Epithelial cell of proximal tubule (primary cell): ENCODE results near the gene AGTRAP. TPM values are rescaled to one million over a fixed set of nuclear protein-coding genes. Genes with fewer than 3 reads are reported as not detected.

Experiments
- DNase-seq: peaks from one replicate; pipeline ENCODE4 v3.0.0-alpha.2; 2011; ENCODE audit warnings: low read depth
- H3K4me3 ChIP-seq: 2 replicates; pipeline ENCODE4 v1.5.1; 2011; ENCODE audit warnings: low read depth, mild to moderate bottlenecking, low read length
- CTCF ChIP-seq: conservative IDR thresholded peaks from 2 replicates; pipeline ENCODE4 v1.5.1; 2012; ENCODE audit warnings: low read depth, mild to moderate bottlenecking, low read length
- total RNA-seq: library from RNA; depleted of rRNA; stranded (reverse); fragments of >200 nt; gene quantifications from 2 replicates; pipeline ENCODE4 v1.2.3, GENCODE V29; 2015

AGTRAP gene
- total RNA-seq, 1 donor from 2014 or later: 54.7 TPM

DNA sequence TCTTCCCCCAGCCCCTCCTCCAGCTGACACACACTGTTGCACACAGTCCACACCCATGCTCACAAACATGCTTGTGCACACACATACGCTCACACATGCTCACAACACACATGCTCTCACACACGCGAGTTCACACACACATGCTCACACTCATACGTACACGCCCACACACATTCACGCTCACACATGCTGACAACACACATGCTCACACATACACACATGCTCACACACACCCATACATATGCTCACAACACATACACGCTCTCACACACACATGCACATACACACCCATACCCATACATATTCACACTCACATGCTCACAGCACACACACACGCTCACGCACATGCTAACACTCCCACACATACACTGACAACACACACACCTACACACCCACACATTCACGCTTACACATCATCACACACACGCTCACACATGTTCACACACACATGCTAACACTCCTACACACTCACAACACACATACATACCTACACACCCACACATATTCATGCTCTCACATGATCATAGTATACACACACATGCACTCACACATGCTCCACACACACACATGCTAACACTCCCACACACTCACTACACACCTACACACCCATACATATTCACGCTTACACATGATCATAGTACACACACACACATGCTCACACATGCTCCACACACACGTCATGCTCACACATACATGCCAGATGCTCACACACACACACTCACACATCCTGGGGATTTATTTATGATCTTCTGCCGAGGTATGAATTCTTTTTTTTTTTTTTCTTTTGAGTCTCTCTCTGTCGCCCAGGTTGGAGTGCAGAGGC, 33.7 kb upstream of the AGTRAP start:
- no peak overlapping the region for H3K4me3 ChIP-seq
- no peak for TF ChIP-seq CTCF
- no peak for DNase-seq

DNA sequence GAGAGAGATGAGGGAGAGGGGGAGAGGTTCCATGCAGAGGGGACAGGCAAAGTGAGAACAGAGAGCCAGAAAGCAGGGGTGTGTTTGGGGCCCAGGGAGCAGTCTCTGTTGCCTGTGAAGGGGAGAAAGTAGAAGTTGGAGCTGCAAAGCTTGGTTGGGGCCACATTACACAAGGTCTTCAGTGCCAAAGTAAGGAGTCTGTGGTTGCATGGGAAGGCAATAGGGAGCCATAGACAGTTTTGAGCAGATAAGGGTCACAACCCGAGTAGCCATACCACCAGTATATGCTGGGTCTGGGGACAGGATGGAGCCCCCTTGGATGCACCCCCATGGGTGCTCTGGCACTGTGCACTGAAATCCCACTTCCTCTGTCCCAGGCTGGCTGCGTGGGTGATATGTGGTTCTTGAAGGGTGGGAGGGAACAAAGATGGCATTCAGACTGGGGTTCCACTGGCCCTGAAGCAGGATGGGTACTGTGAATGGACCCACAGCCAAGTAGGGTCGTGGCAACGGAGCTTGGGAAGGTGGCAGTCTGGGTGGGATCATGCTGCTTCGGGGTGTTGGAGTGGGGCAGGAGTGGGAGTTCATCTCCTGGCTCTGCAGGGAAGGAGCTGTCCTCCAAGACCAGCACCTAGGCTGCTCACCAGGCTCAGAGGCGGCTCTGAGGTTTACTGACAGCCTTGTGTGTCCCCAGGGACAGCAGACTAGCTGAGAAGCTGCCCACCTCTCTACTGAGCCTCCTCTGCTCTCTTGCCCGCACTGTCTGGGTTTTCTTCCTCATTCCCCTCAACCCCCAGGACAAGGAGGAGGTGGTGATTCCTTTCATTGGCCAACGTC, 32.4 kb upstream of the AGTRAP start:
- no peak for TF ChIP-seq CTCF
- DNase-seq: no peak
- no peak overlapping the region for H3K4me3 ChIP-seq

DNA sequence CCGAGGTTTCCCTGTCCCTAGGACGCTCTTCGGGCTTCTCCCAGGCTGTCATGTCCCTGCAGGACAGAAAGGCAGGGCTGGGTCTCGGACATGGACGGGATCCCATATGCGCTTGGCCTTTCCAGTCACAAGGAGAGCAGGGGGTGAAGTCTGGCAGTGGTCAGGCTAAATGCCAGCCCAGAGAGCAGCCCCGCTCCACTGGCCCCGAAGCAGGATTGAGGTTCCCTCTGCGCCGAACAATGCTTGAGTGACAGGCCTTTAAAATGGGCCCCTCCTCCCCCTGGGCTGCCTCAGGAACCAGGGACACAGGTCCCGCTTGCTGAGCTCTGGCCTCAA, 31.8 kb upstream of the AGTRAP start:
- no peak for DNase-seq
- TF ChIP-seq CTCF: no peak

GRCh38 chr1:11704691-11705475, 31.1 kb upstream of the AGTRAP start:
- H3K4me3 ChIP-seq: no peak overlapping the region
- DNase-seq: no peak
- no peak for TF ChIP-seq CTCF

More for the DNA sequence above, 31.8 kb upstream of the AGTRAP start:
- no peak overlapping the region for H3K4me3 ChIP-seq

- H3K4me3 ChIP-seq: no peak overlapping the region
- no peak for TF ChIP-seq CTCF
These were observed 30.3 kb upstream of the AGTRAP start for GRCh38 chr1:11705596-11705995.

GRCh38 chr1:11706292-11706691, 29.6 kb upstream of the AGTRAP start:
- no peak overlapping the region for H3K4me3 ChIP-seq
- TF ChIP-seq CTCF: no peak
- no peak for DNase-seq

More at GRCh38 chr1:11705596-11705995, 30.3 kb upstream of the AGTRAP start:
- no peak for DNase-seq
